ENCODE results near the gene EML4.

EML4 gene

DNA sequence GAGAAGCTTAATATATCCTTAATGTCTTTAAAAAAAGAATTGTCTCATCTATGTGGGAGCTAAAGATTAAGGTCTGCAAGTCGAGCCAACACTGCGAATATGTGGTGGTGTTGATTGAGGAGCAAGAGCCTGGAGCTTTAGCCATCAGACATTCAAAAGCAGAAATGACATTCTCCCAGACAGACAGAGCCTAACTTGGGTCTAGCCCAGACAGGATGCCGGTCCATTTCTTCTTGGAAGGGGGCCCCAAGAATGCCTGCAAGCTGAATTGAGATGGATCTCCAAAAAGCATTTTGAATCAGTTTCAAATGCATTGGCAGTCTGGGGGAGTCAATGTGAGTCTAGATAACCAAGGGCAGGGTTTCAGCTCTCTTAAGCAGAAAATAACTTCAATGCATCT is 30.1 kb upstream of the EML4 start:
- no peak for DNase-seq (ENCODE audit: low read depth)
- H3K4me3 ChIP-seq (ENCODE audit: low read depth, low read length): no peak overlapping the region
- TF ChIP-seq, protein P1, sequence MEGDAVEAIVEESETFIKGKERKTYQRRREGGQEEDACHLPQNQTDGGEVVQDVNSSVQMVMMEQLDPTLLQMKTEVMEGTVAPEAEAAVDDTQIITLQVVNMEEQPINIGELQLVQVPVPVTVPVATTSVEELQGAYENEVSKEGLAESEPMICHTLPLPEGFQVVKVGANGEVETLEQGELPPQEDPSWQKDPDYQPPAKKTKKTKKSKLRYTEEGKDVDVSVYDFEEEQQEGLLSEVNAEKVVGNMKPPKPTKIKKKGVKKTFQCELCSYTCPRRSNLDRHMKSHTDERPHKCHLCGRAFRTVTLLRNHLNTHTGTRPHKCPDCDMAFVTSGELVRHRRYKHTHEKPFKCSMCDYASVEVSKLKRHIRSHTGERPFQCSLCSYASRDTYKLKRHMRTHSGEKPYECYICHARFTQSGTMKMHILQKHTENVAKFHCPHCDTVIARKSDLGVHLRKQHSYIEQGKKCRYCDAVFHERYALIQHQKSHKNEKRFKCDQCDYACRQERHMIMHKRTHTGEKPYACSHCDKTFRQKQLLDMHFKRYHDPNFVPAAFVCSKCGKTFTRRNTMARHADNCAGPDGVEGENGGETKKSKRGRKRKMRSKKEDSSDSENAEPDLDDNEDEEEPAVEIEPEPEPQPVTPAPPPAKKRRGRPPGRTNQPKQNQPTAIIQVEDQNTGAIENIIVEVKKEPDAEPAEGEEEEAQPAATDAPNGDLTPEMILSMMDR (IDR thresholded peaks at IDR 0.05; ENCODE audit: low read depth, low read length, missing control alignments): no peak

DNA sequence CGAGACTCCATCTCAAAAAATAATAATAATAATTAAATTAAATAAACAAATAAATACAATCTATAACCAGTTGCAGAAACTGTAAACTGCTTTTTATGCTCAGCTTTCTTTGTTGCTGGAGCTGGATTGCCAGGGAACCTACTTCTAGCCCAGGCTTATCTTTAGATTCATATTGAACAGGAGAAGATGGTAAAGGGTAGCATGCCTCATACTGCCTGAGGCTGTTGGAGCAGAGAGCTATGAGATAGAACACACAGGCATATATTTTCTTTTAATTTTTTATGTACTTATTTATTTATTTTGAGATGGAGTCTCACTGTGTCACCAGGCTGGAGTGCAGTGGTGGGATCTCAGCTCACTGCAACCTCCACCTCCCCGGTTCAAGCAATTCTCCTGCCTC is 28.7 kb upstream of the EML4 start:
- no peak for DNase-seq (ENCODE audit: low read depth)
- H3K4me3 ChIP-seq (ENCODE audit: low read depth, low read length): no peak overlapping the region
- TF ChIP-seq, protein P1 (IDR thresholded peaks at IDR 0.05; ENCODE audit: low read depth, low read length, missing control alignments): no peak

DNA sequence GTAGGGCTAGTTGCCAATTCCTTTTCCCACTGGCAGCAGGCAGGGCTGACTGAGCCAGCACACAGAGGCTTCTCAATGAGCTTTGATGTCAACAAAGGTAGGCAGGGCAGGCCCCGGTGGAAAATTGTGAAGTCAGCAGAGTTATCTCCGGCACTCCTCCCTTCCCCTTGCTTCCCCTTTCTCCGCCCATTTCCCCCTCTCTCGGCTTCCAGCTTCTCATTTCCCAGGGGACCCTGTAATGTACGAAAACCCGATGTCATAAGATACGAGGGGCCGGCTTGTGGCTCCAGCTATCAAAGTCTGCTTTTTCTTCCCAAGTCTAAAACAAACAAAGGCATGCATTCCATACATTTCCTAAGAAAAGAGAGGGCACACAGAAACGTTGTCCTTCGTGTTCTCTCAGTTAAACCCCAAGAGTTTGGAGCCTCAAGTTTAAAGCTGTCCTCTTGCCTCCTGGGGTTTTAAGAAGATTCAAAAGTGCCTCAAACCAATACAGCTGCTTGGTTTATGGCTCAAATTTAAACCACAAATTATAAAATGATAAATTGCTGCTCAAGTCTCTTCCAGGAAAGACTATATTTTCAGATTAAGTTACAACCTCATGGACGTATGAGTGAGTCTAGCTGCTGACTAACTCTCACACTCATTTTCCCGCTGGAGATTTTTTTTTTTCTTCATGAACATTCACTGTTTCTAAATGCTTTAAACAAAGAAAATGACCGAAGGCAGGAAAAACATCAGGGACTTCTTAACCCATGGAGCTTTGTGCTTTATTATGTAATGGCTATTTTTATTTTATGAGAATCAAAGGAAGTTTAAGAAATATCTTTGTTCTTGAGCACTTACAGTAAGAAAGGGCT is 27.2 kb upstream of the EML4 start:
- no peak for DNase-seq (ENCODE audit: low read depth)
- H3K4me3 ChIP-seq (ENCODE audit: low read depth, low read length): no peak overlapping the region
- TF ChIP-seq, protein P1 (IDR thresholded peaks at IDR 0.05; ENCODE audit: low read depth, low read length, missing control alignments): no peak

DNA sequence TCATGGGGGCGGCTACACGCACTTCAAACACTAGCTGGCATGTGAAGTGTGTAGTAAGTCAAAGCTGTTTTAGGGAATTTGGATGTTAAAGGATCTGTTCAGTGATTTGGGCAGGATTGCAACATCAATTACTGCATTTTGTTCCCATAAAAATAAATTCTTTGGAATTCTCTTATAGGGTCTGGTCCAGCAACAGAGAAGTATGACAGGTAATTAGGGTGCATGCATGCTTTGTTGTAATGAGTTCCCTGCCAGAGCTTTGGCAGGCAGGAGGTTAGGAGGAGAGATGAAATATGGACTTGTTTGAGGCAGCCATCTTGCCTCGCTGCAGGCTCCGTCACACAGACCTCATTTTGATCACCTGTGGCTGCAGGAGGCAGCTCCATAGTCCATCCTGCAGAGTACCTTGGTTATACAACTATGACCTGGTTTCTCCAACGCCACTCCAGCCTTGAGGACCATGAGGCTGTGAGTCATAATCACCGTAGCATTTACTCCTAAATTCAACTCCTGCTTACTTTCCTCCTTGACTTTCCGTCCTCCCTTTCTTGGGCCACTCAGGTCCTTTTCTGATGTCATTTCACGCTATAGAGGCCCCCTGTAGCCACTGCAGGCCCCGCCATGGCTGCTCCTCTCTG is 26.5 kb upstream of the EML4 start:
- no peak for DNase-seq (ENCODE audit: low read depth)
- TF ChIP-seq, protein P1 (IDR thresholded peaks at IDR 0.05; ENCODE audit: low read depth, low read length, missing control alignments): no peak
- no peak overlapping the region for H3K4me3 ChIP-seq (ENCODE audit: low read depth, low read length)

DNA sequence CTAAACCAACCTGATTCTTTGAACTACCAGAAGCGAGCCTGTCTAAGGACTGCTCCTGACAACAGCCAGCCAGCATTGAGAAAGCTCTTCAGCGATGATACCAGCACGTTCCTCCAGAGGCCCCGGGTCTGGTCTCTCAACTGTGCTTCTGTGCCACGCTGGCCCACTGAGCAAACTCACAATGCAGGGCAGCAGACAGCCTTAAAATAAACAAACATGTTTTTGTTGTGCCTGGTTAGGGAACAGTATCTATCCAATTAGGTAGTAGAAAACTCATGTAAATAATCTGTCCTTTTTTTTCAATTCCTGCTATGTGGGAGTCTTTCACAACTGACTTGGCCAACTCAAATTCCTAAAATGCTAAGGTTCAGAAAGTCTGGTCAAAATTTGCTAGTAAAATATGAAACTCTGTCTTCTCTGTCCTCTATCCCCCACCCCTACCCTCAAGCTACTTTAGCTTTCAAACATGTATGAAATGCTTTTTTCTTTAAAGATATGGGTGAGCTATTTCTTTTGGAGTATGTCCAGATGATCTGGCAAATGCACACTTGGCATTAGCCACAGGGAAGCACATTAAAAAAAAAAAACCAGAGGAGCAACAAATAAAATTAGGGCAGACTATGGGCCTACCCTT is 21.4 kb upstream of the EML4 start:
- no peak overlapping the region for H3K4me3 ChIP-seq (ENCODE audit: low read depth, low read length)
- TF ChIP-seq, protein P1 (IDR thresholded peaks at IDR 0.05; ENCODE audit: low read depth, low read length, missing control alignments): no peak
- DNase-seq (ENCODE audit: low read depth): no peak

DNA sequence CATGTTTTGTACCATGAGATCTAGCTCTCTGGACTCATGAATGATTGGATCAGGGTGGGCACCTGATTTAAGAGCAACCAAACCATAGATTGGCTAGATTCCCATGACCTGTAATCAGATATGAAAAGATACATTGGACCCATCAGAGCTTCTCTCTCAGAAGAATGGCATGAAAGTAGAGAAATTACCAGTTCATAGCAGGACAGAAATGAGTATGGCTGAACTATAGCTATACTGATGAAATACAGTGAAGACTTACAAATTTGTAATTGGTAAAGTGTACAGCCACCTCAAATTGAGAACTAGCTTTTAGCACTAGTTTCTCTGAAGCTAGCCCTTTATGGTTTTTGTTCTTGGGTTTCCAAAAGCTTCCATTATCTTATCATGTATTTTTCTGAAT is 19.0 kb upstream of the EML4 start:
- no peak overlapping the region for H3K4me3 ChIP-seq (ENCODE audit: low read depth, low read length)
- DNase-seq (ENCODE audit: low read depth): no peak
- TF ChIP-seq, protein P1 (IDR thresholded peaks at IDR 0.05; ENCODE audit: low read depth, low read length, missing control alignments): no peak
